ENCODE measurements around the gene CDCA4.

CDCA4 gene

GRCh38 chr14:105020815-105021655 is at the start of gene CDCA4:
CDCA4 (minus strand) TSS chr14:105021083; CDS start chr14:105011929, 9,154 bp downstream.
- no peak for TF ChIP-seq CTCF (IDR thresholded peaks at IDR 0.05; ENCODE audit: extremely low read depth, insufficient read depth, missing control alignments)
- in situ Hi-C loops (cut with MboI; ENCODE audit: low pct_unique_long_range_greater_than_20kb, low sequenced_read_pairs, unreplicated experiment): no loop called here
- peak; percentile 100 for DNase-seq (ENCODE audit: low spot score)

DNA sequence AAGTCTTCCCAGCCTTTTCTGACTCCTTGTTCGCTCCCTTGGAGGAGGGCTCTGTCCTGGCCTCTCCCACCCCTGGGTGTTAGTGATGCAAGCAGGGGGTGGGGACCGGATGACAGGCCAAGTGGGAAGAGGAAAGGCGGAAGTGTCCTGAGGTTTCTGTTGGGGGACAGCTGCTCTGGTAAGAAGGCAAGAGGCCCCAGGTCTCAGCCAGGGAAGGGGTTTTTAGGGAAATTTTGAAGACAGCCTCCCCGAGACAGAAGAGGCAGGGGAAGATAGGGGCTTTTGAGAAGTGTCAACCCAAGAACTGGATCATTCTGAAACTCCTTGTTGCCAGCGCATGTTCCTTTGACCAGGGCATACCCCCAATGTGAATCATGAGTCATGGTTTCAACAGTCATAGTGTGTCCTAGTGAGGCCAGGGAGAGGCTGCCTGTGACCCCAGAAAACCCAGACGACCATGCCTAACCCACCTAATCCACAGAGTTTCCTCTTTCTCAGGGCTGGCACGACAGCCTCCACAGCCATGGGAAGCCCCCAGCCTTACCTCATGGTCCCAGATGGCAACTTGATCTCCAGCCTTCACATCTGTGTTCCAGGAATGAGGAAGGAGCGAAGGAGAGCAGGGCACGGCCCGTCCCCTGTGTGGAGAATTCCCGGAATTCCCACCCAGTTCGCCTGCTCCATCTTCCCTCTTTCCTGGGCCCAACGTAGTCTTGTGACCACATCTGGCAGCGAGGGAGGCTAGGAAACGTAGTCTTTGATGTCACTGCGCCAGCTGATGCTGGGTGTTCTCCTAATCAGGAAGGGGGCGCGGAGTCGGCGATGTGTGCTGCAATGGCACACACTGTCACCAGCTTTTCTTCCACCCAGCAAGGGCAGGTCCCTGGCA is 49.2 kb upstream of the CDCA4 start:
- TF ChIP-seq CTCF (IDR thresholded peaks at IDR 0.05; ENCODE audit: extremely low read depth, insufficient read depth, missing control alignments): no peak
- in situ Hi-C loops (cut with MboI; ENCODE audit: low pct_unique_long_range_greater_than_20kb, low sequenced_read_pairs, unreplicated experiment): no loop called here
- peak; percentile 91 for DNase-seq (ENCODE audit: low spot score)

GRCh38 chr14:105069522-105069870 is 48.6 kb upstream of the CDCA4 start:
- in situ Hi-C loops (cut with MboI; ENCODE audit: low pct_unique_long_range_greater_than_20kb, low sequenced_read_pairs, unreplicated experiment): no loop called here
- no peak for DNase-seq (ENCODE audit: low spot score)
- TF ChIP-seq CTCF (IDR thresholded peaks at IDR 0.05; ENCODE audit: extremely low read depth, insufficient read depth, missing control alignments): no peak

DNA sequence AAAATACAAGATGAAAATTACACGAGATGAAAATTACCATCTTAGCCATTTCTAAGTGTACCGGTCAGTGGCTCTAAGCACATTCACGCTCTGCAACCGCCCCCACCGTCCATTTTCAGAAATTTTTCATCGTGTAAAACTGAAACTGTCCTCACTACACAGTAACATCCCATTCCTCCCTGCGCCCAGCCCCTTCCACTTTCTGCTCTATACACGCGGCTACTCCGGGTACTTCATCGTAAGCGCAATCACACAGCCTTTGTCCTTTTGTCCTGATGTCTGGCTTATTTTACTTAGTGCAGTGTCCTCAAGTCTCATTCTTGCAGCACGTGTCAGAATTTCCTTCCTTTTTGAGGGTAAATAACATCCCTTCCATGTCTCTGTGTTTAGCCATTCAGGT is 47.9 kb upstream of the CDCA4 start:
- DNase-seq (ENCODE audit: low spot score): no peak
- TF ChIP-seq CTCF (IDR thresholded peaks at IDR 0.05; ENCODE audit: extremely low read depth, insufficient read depth, missing control alignments): no peak
- in situ Hi-C loops (cut with MboI; ENCODE audit: low pct_unique_long_range_greater_than_20kb, low sequenced_read_pairs, unreplicated experiment): no loop called here

GRCh38 chr14:105067969-105068301 is 47.1 kb upstream of the CDCA4 start:
- TF ChIP-seq CTCF (IDR thresholded peaks at IDR 0.05; ENCODE audit: extremely low read depth, insufficient read depth, missing control alignments): no peak
- in situ Hi-C loops (cut with MboI; ENCODE audit: low pct_unique_long_range_greater_than_20kb, low sequenced_read_pairs, unreplicated experiment): no loop called here
- no peak for DNase-seq (ENCODE audit: low spot score)

DNA sequence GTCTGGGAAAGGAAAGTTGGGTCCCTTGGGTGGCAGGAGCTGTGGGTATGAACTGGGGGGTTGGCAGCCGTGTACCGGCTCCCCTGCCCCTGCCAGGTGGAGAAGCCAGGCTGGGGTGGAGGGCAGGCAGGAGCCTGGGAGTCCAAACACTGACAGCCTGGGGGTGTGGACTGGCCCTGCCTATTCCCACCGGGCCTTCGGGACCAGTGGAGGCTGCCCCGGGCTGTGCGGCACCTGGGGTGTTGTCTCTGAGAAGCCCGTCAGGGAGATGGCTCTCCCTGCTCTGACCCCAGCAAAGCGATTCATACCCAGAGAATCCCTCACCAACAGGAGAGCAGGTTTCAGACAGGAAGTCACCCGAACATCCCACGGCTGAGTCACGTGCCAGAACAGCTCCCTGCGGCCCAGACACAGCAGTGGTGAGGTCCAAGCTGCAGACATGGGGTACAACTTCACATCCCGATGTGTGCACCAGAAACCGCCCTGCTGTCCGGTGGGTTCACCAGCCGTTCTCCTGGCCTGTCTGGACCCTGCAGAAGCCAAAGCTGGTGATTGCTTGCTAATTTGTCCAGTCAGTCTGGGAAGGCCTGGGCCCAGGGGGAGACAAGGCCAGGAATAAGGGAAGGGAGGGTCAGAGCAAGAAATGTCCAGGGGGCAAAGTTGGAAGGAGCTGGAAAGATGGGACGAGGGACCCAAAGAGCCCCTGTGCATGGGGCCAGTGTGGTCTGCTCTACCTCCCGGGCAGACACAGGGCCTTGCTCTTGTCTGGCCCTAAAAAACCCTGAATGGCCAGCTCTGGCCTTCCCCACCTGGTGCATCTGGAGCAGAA is 46.5 kb upstream of the CDCA4 start:
- in situ Hi-C loops (cut with MboI; ENCODE audit: low pct_unique_long_range_greater_than_20kb, low sequenced_read_pairs, unreplicated experiment): no loop called here
- TF ChIP-seq CTCF (IDR thresholded peaks at IDR 0.05; ENCODE audit: extremely low read depth, insufficient read depth, missing control alignments): no peak
- no peak for DNase-seq (ENCODE audit: low spot score)
